Mesenchymal stem cell (in vitro differentiated cells and primary cell): ENCODE data around the gene EMC9.

Experiments used
- DNase-seq: peaks from one replicate; pipeline ENCODE4 v3.0.0-alpha.2; 2013
- H2AFZ ChIP-seq: one replicate; pipeline ENCODE4 v1.6.1; 2013; ENCODE audit warnings: low read depth, mild to moderate bottlenecking, control low read depth, inconsistent platforms, low read length, moderate library complexity
- H2AK5ac ChIP-seq: 2 replicates; pipeline ENCODE4 v1.6.1; 2013; ENCODE audit warnings: low read length, moderate library complexity, mild to moderate bottlenecking, inconsistent platforms; ENCODE audit not compliant: severe bottlenecking
- H2BK120ac ChIP-seq: one replicate; pipeline ENCODE4 v1.6.1; 2013; ENCODE audit warnings: low read depth, mild to moderate bottlenecking, inconsistent platforms, low read length, moderate library complexity
- H2BK12ac ChIP-seq, 2 experiments: one replicate each; pipeline ENCODE4 v1.6.1; 2013; ENCODE audit warnings: inconsistent platforms in 2 of 2, low read length in 2 of 2, mild to moderate bottlenecking in 2 of 2, moderate library complexity in 2 of 2, control low read depth in 1 of 2
- H2BK15ac ChIP-seq: one replicate; pipeline ENCODE4 v1.6.1; 2013; ENCODE audit warnings: mild to moderate bottlenecking, low read depth, inconsistent platforms; ENCODE audit not compliant: poor library complexity, severe bottlenecking
- H2BK5ac ChIP-seq: 2 replicates; pipeline ENCODE4 v1.6.1; 2013; ENCODE audit warnings: low read depth, mild to moderate bottlenecking, low read length, control low read depth, inconsistent platforms; ENCODE audit not compliant: poor library complexity, severe bottlenecking
- H3K14ac ChIP-seq, 2 experiments: one replicate each; pipeline ENCODE4 v1.6.1; 2013; ENCODE audit warnings: inconsistent platforms in 2 of 2, low read length in 2 of 2, control low read depth in 1 of 2, mild to moderate bottlenecking in 1 of 2, moderate library complexity in 1 of 2
- H3K18ac ChIP-seq, 2 experiments: one replicate each; pipeline ENCODE4 v1.6.1; 2013; ENCODE audit warnings: inconsistent platforms in 2 of 2, low read length in 2 of 2, control low read depth in 1 of 2, low read depth in 1 of 2, mild to moderate bottlenecking in 1 of 2
- H3K23ac ChIP-seq, 2 experiments: one replicate each; pipeline ENCODE4 v1.6.1; 2013; ENCODE audit warnings: inconsistent platforms in 2 of 2, low read length in 2 of 2, mild to moderate bottlenecking in 2 of 2, moderate library complexity in 2 of 2, control low read depth in 1 of 2
- H3K27ac ChIP-seq: 2 replicates; pipeline ENCODE4 v1.5.1; 2013; ENCODE audit warnings: mild to moderate bottlenecking, moderate library complexity, low read length, control low read depth, inconsistent platforms; ENCODE audit not compliant: poor library complexity, severe bottlenecking
- H3K27me3 ChIP-seq, 2 experiments: 2 replicates each; pipeline versions ENCODE4 v1.6.1 to v1.7.0; 2013; ENCODE audit warnings: low read length in 2 of 2, mild to moderate bottlenecking in 2 of 2, moderate library complexity in 2 of 2, control low read depth in 1 of 2, inconsistent platforms in 1 of 2; ENCODE audit not compliant: control insufficient read depth in 1 of 2, insufficient read depth in 1 of 2
- H3K36me3 ChIP-seq, 2 experiments: 2 replicates each; pipeline versions ENCODE4 v1.6.1 to v1.7.0; 2013; ENCODE audit warnings: low read length in 2 of 2, control low read depth in 1 of 2, inconsistent platforms in 1 of 2, low read depth in 1 of 2, mild to moderate bottlenecking in 1 of 2; ENCODE audit not compliant: insufficient read depth in 2 of 2, control insufficient read depth in 1 of 2
- H3K4ac ChIP-seq, 2 experiments: one replicate each; pipeline ENCODE4 v1.6.1; 2013; ENCODE audit warnings: inconsistent platforms in 2 of 2, low read length in 2 of 2, mild to moderate bottlenecking in 2 of 2, moderate library complexity in 2 of 2, control low read depth in 1 of 2, low read depth in 1 of 2
- H3K4me1 ChIP-seq: 2 replicates; pipeline ENCODE4 v1.6.1; 2013; ENCODE audit warnings: low read depth, low read length, control low read depth; ENCODE audit not compliant: control insufficient read depth, insufficient read depth
- H3K4me2 ChIP-seq: 2 replicates; pipeline ENCODE4 v1.6.1; 2013; ENCODE audit warnings: low read length, mild to moderate bottlenecking, inconsistent platforms; ENCODE audit not compliant: poor library complexity, severe bottlenecking
- H3K4me3 ChIP-seq, 2 experiments: 2 replicates each; pipeline versions ENCODE4 v1.5.1 to v1.7.0; 2013; ENCODE audit warnings: low read length in 2 of 2, mild to moderate bottlenecking in 2 of 2, control low read depth in 1 of 2, low read depth in 1 of 2; ENCODE audit not compliant: insufficient read depth in 1 of 2
- H3K79me1 ChIP-seq: replicated peaks from 2 replicates; pipeline ENCODE4 v1.6.1; 2013; ENCODE audit warnings: mild to moderate bottlenecking, control low read depth, low read length, inconsistent platforms; ENCODE audit not compliant: poor library complexity, severe bottlenecking
- H3K9ac ChIP-seq: 2 replicates; pipeline ENCODE4 v1.7.0; 2013; ENCODE audit warnings: mild to moderate bottlenecking, low read length, moderate library complexity
- H3K9me3 ChIP-seq: 2 replicates; pipeline ENCODE4 v1.7.0; 2013; ENCODE audit warnings: mild to moderate bottlenecking, low read length; ENCODE audit not compliant: control insufficient read depth
- H4K8ac ChIP-seq: one replicate; pipeline ENCODE4 v1.6.1; 2013; ENCODE audit warnings: inconsistent platforms, mild to moderate bottlenecking, low read length, moderate library complexity
- H4K91ac ChIP-seq: one replicate; pipeline ENCODE4 v1.6.1; 2013; ENCODE audit warnings: mild to moderate bottlenecking, low read length, inconsistent platforms
- WGBS: methylation state at CpG from one replicate; pipeline ENCODE4 v1.1.7; 2013; ENCODE audit warnings: mixed read lengths; 5-methylcytosine and 5-hydroxymethylcytosine counted together

The EMC9 gene

DNA sequence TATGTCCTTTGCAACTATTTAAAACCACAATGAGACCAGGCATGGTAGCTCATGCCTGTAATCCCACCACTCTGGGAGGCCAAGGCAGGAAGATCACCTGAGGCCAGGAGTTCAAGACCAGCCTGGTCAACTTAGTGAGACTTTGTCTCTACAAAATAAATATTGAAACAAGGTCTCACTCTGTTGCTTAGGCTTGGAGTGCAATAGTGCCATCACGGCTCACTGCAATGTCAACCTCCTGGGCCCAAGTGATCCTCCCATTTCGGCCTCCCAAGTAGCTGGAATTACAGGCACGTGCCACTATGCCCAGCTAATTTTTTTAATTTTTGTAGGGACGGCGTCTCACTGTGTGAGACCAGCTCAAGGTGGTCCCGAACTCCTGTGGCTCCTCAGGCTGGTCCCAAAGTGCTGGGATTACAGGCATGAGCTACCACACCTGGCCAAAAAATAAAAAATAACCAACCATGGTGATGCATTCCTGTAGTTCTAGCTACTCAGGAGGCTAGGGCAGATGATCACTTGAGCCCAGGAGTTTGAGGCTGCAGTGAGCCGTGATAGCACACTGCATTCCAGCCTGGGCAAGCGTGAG lies 11.9 kb downstream of the EMC9 start:
- no peaks in the 10 kb centered on the region for H3K79me1 ChIP-seq
- H2BK15ac ChIP-seq, result no peak overlapping the region
- no peak overlapping the region for H2BK12ac ChIP-seq
- H3K27ac ChIP-seq, result no peak overlapping the region
- H3K14ac ChIP-seq, result no peak overlapping the region
- H2BK120ac ChIP-seq, result no peak overlapping the region
- no peak overlapping the region for H2AFZ ChIP-seq
- no peak overlapping the region for H3K23ac ChIP-seq
- no peak overlapping the region for H3K4me2 ChIP-seq
- no peak overlapping the region for H3K18ac ChIP-seq
- H2BK5ac ChIP-seq, result no peak overlapping the region
- H3K4ac ChIP-seq, result no peak overlapping the region
- H2AK5ac ChIP-seq, result no peak overlapping the region
- H3K36me3 ChIP-seq, result peaks cover 0 to 15% of the 10 kb centered on the region in 2 experiments
- WGBS, result 87% methylated on average over 6 of the region's 8 CpGs
- no peak overlapping the region for H4K8ac ChIP-seq
- H3K4me1 ChIP-seq, result no peaks in the 10 kb centered on the region
- no peak overlapping the region for H3K4me3 ChIP-seq
- no peaks in the 10 kb centered on the region for H3K9me3 ChIP-seq
- no peaks in the 10 kb centered on the region for H3K27me3 ChIP-seq
- no peak overlapping the region for H4K91ac ChIP-seq
- no peak overlapping the region for H3K9ac ChIP-seq
- no peak for DNase-seq

DNA sequence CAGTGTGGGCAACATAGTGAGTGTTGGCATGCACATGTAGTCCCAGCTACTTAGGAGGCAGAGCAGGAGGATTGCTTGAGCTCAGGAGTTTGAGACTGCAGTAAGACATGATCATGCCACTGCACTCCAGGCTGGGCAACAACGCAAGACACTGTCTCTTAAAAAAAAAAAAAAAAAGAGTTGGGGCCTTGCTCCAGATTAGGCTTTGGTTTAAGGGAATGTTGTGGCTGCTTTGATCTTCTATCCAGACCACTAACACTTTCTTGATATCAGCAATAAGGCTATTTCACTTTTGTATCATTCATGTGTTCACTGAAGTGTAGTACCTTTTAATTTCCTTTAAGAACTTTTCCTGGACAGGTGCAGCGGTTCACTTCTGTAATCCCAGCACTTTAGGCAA lies 13.7 kb downstream of the EMC9 start:
- Histone ChIP-seq H2BK15ac (no peak overlapping the region), H2BK12ac (no peak overlapping the region), H2BK120ac (no peak overlapping the region), H3K18ac (no peak overlapping the region), H3K36me3 (peaks cover 17 to 30% of the 10 kb centered on the region in 2 experiments), H3K27ac (no peak overlapping the region), H3K4me2 (no peak overlapping the region), H2AFZ (no peak overlapping the region), H3K79me1 (no peaks in the 10 kb centered on the region), H3K14ac (no peak overlapping the region), H3K4me3 (no peak overlapping the region), H2AK5ac (no peak overlapping the region), H2BK5ac (no peak overlapping the region), H4K8ac (no peak overlapping the region), H4K91ac (no peak overlapping the region), H3K4ac (no peak overlapping the region), H3K4me1 (no peaks in the 10 kb centered on the region), H3K9ac (no peak overlapping the region), H3K23ac (no peak overlapping the region), H3K27me3 (no peaks in the 10 kb centered on the region), H3K9me3 (no peaks in the 10 kb centered on the region)
- no peak for DNase-seq
- 100% methylated on average over 1 of the region's 2 CpGs for WGBS

DNA sequence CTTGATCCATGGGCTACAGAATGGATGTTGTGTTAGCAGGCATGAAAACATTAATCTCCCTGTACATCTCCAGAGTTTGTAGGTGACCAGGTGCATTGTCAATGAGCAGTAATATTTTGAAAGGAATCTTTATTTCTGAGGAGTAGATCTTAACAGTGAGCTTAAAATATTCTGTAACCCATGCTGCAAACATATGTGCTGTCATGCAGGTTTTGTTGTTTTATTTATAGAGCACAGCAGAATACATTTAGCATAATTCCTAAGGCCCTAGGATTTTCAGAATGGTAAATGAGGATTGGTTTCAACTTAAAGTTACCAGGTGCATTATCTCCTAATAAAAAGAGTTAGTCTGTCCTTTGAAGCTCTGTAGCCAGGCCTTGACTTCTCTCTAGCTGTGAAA lies 14.5 kb downstream of the EMC9 start:
- Histone ChIP-seq H3K4ac (no peak overlapping the region), H3K27ac (no peak overlapping the region), H2BK5ac (no peak overlapping the region), H2BK15ac (no peak overlapping the region), H3K4me1 (no peaks in the 10 kb centered on the region), H3K9me3 (no peaks in the 10 kb centered on the region), H4K91ac (no peak overlapping the region), H4K8ac (no peak overlapping the region), H2BK120ac (no peak overlapping the region), H2BK12ac (no peak overlapping the region), H2AFZ (no peak overlapping the region), H3K4me2 (no peak overlapping the region), H3K4me3 (no peak overlapping the region), H3K9ac (no peak overlapping the region), H2AK5ac (no peak overlapping the region), H3K23ac (no peak overlapping the region), H3K27me3 (no peaks in the 10 kb centered on the region), H3K18ac (no peak overlapping the region), H3K36me3 (peaks cover 20 to 31% of the 10 kb centered on the region in 2 experiments), H3K79me1 (no peaks in the 10 kb centered on the region), H3K14ac (no peak overlapping the region)
- DNase-seq, result no peak

DNA sequence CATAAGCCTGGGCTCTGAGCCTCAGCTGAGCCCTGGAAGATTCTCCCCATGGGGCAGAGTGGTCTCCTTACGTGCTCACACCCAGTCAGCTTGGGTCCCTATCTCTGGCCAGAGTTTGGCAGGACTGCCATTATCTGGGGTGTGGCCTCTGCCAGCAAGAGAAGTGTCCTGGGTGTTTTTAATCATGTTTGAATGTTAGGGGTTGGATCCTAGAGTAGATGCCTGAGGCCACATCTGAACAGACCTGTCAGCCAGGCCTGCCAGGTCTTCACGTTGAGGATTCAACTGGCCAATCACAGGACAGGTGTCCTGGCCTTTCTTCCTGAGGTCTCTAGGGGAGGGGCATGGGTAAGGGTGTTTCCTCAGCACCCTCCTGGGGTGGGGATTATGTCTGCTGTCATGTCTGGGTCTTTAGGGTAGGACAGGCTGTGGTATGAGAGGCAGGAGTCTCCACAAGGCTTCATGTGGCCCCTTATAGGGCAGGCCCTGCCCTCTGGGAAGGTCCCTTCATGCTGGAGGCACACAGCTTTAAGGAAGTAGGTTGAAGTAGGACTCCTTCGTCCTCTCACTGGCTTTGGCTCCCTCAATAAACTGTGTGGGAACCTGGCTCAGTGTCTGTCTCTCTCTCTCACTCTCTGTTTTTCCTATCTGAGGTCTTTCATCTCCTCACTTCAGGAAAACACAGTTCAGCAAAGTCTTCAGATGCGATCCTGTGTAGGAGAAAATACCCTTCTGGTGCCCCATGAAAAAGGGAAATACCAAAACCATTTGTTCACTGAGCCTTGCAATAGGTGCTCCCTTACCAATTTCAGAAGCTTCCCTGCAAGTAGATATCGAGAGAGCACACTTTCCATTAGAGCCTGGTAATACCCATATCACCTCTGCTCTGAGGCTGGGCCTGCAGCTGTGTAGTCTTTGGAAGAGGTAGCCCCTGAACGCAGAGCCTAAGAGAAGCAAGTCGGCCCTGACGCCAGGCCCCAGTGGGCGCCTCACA lies 17.7 kb downstream of the EMC9 start:
- no peak overlapping the region for H2AFZ ChIP-seq
- no peak overlapping the region for H2BK15ac ChIP-seq
- H3K9ac ChIP-seq, result no peak overlapping the region
- peaks cover 48 to 52% of the 10 kb centered on the region in 2 experiments for H3K36me3 ChIP-seq
- no peaks in the 10 kb centered on the region for H3K4me1 ChIP-seq
- H4K8ac ChIP-seq, result no peak overlapping the region
- no peak overlapping the region for H3K4ac ChIP-seq
- H3K9me3 ChIP-seq, result no peaks in the 10 kb centered on the region
- no peak overlapping the region for H3K23ac ChIP-seq
- peaks cover under 1% of the 10 kb centered on the region for H3K79me1 ChIP-seq
- H4K91ac ChIP-seq, result no peak overlapping the region
- 94% methylated on average over 9 of the region's 9 CpGs for WGBS
- no peak overlapping the region for H3K4me3 ChIP-seq
- no peak overlapping the region for H3K14ac ChIP-seq
- no peaks in the 10 kb centered on the region for H3K27me3 ChIP-seq
- no peak overlapping the region for H3K4me2 ChIP-seq
- H2BK12ac ChIP-seq, result no peak overlapping the region
- no peak for DNase-seq
- no peak overlapping the region for H2AK5ac ChIP-seq
- H2BK120ac ChIP-seq, result no peak overlapping the region
- no peak overlapping the region for H2BK5ac ChIP-seq
- no peak overlapping the region for H3K27ac ChIP-seq
- no peak overlapping the region for H3K18ac ChIP-seq
